H1 (cell line): ENCODE measurements around the gene TNP2. TPM values are rescaled to one million over a fixed set of nuclear protein-coding genes. Genes with fewer than 3 reads are reported as not detected.

Experiments
- CTCF ChIA-PET: fragments of 300-600 bp; sonication (Branson Sonifier 250); formaldehyde crosslinking; loops from one replicate; lab custom pipeline; 2021; ENCODE audit not compliant: partially characterized antibody; lab: Charles Lee
- POLR2A ChIA-PET: fragments of 300-600 bp; sonication (Branson Sonifier 250); formaldehyde crosslinking; loops from one replicate; lab custom pipeline; 2021; ENCODE audit warnings: inconsistent platforms; ENCODE audit not compliant: partially characterized antibody; lab: Charles Lee
- DNase-seq, 2 experiments: peaks; one replicate each; pipeline versions ENCODE4 v3.0.0 to v3.0.0-alpha.2; 2010 to 2022; ENCODE audit warnings: low spot score in 2 of 2, low read depth in 1 of 2, mixed read lengths in 1 of 2
- FAIRE-seq: peaks from 2 replicates; lab custom pipeline; 2011; peaks lifted over from hg19 to GRCh38; lab: Jason Lieb, UNC
- H2AFZ ChIP-seq: 2 replicates; pipeline ENCODE4 v1.8.1; 2012; ENCODE audit warnings: low read length, inconsistent platforms
- H2AK5ac ChIP-seq: 2 replicates; pipeline ENCODE4 v1.6.1; 2013; ENCODE audit warnings: low read depth, low read length
- H2BK120ac ChIP-seq: replicated peaks from 2 replicates; pipeline ENCODE3; 2013; ENCODE audit warnings: low read depth, low read length, inconsistent platforms
- H2BK12ac ChIP-seq: 2 replicates; pipeline ENCODE4 v1.6.1; 2013; ENCODE audit warnings: low read depth, low read length
- H2BK15ac ChIP-seq: 2 replicates; pipeline ENCODE4 v1.6.1; 2013; ENCODE audit warnings: low read length
- H2BK20ac ChIP-seq: 2 replicates; pipeline ENCODE4 v1.6.1; 2013; ENCODE audit warnings: low read length
- H2BK5ac ChIP-seq: 2 replicates; pipeline ENCODE4 v1.6.1; 2013; ENCODE audit warnings: low read depth, low read length
- H3K14ac ChIP-seq: 2 replicates; pipeline ENCODE4 v1.6.1; 2013; ENCODE audit warnings: inconsistent platforms; ENCODE audit not compliant: insufficient read length
- H3K18ac ChIP-seq: 2 replicates; pipeline ENCODE4 v1.6.1; 2013; ENCODE audit warnings: low read length; ENCODE audit errors: extremely low read depth
- H3K23ac ChIP-seq: 2 replicates; pipeline ENCODE4 v1.6.1; 2013; ENCODE audit warnings: inconsistent platforms; ENCODE audit not compliant: insufficient read length
- H3K23me2 ChIP-seq: 2 replicates; pipeline ENCODE4 v1.6.1; 2013; ENCODE audit warnings: low read depth, low read length
- H3K27ac ChIP-seq: 2 replicates; pipeline ENCODE4 v1.6.1; 2011; ENCODE audit warnings: low read depth, low read length, inconsistent platforms
- H3K27me3 ChIP-seq, 4 experiments: replicated peaks in 1 of 4; 1 replicate in 1 of 4; 2 replicates in 3 of 4; pipeline versions ENCODE4 v1.6.1 to v1.8.1; 2011 to 2013; ENCODE audit warnings: low read length in 3 of 4, mild to moderate bottlenecking in 3 of 4, inconsistent platforms in 2 of 4, mixed read lengths in 2 of 4, moderate library complexity in 1 of 4; ENCODE audit not compliant: control insufficient read depth in 3 of 4, insufficient read depth in 3 of 4; ENCODE audit errors: extremely low read depth in 1 of 4
- H3K36me3 ChIP-seq, 4 experiments: 2 replicates each; pipeline versions ENCODE4 v1.6.1 to v1.8.1; 2011 to 2013; ENCODE audit warnings: mild to moderate bottlenecking in 4 of 4, low read length in 3 of 4, moderate library complexity in 2 of 4, control low read depth in 1 of 4, inconsistent platforms in 1 of 4; ENCODE audit not compliant: insufficient read depth in 4 of 4, control insufficient read depth in 2 of 4
- H3K4ac ChIP-seq: replicated peaks from 2 replicates; pipeline ENCODE3; 2013; ENCODE audit warnings: low read length, low read depth, mixed read lengths, inconsistent platforms; ENCODE audit not compliant: insufficient read length
- H3K4me1 ChIP-seq, 4 experiments: replicated peaks in 1 of 4; 1 replicate in 1 of 4; 2 replicates in 3 of 4; pipeline versions ENCODE4 v1.6.1 to v1.8.1; 2011 to 2013; ENCODE audit warnings: low read length in 3 of 4, inconsistent platforms in 2 of 4, mixed read lengths in 1 of 4; ENCODE audit not compliant: insufficient read depth in 4 of 4, control insufficient read depth in 3 of 4
- H3K4me2 ChIP-seq, 2 experiments: 2 replicates each; pipeline versions ENCODE4 v1.6.1 to v1.8.1; 2011 to 2013; ENCODE audit warnings: low read depth in 2 of 2, low read length in 2 of 2, control low read depth in 1 of 2, inconsistent platforms in 1 of 2, mild to moderate bottlenecking in 1 of 2; ENCODE audit not compliant: insufficient read depth in 1 of 2
- H3K4me3 ChIP-seq, 4 experiments: fragments of 200-600, 300-600 bp in 1 of 4; sonication (generic), shearing (Covaris generic), sonication (Bioruptor Twin) in 1 of 4; 2 replicates each; pipeline versions ENCODE4 v1.5.1 to v1.8.1; 2011 to 2016; ENCODE audit warnings: low read length in 4 of 4, low read depth in 3 of 4, control low read depth in 2 of 4, inconsistent platforms in 2 of 4, mild to moderate bottlenecking in 2 of 4, mixed read lengths in 1 of 4, moderate library complexity in 1 of 4; ENCODE audit not compliant: insufficient read depth in 2 of 4; ENCODE audit errors: extremely low read depth in 1 of 4
- H3K56ac ChIP-seq: replicated peaks from 2 replicates; pipeline ENCODE3; 2013; ENCODE audit warnings: low read depth, mild to moderate bottlenecking, mixed read lengths, low read length, inconsistent platforms; ENCODE audit not compliant: insufficient read length
- H3K79me1 ChIP-seq: 2 replicates; pipeline ENCODE4 v1.6.1; 2013; ENCODE audit warnings: low read depth, low read length, control low read depth
- H3K79me2 ChIP-seq, 2 experiments: 2 replicates each; pipeline versions ENCODE4 v1.6.1 to v1.8.1; 2012 to 2013; ENCODE audit warnings: low read length in 2 of 2, mild to moderate bottlenecking in 2 of 2, inconsistent platforms in 1 of 2; ENCODE audit not compliant: insufficient read depth in 2 of 2, control insufficient read depth in 1 of 2
- H3K9ac ChIP-seq, 4 experiments: replicated peaks in 1 of 4; 1 replicate in 1 of 4; 2 replicates in 3 of 4; pipeline versions ENCODE4 v1.6.1 to v1.8.1; 2011 to 2013; ENCODE audit warnings: low read depth in 3 of 4, low read length in 3 of 4, control low read depth in 2 of 4, mild to moderate bottlenecking in 2 of 4, moderate library complexity in 2 of 4, inconsistent platforms in 1 of 4; ENCODE audit errors: extremely low read depth in 1 of 4
- H3K9me3 ChIP-seq, 2 experiments: 2 replicates each; pipeline versions ENCODE4 v1.6.1 to v1.8.1; 2012 to 2013; ENCODE audit warnings: mild to moderate bottlenecking in 2 of 2, moderate library complexity in 2 of 2, control low read depth in 1 of 2, inconsistent platforms in 1 of 2, low read depth in 1 of 2, low read length in 1 of 2, mixed read lengths in 1 of 2; ENCODE audit not compliant: insufficient read depth in 2 of 2
- H4K20me1 ChIP-seq, 2 experiments: replicated peaks in 1 of 2; 2 replicates each; pipeline versions ENCODE3 to v1.8.1; 2011 to 2013; ENCODE audit warnings: inconsistent platforms in 2 of 2, low read length in 2 of 2, mild to moderate bottlenecking in 1 of 2; ENCODE audit not compliant: insufficient read depth in 2 of 2, control insufficient read depth in 1 of 2
- H4K5ac ChIP-seq: 2 replicates; pipeline ENCODE4 v1.6.1; 2013; ENCODE audit warnings: low read length, low read depth, mixed read lengths, inconsistent platforms; ENCODE audit not compliant: insufficient read length
- H4K8ac ChIP-seq: 2 replicates; pipeline ENCODE4 v1.8.0; 2013; ENCODE audit warnings: mild to moderate bottlenecking, moderate library complexity, low read length, inconsistent platforms; ENCODE audit not compliant: insufficient read depth; ENCODE audit errors: extremely low read depth
- H4K91ac ChIP-seq: replicated peaks from 2 replicates; pipeline ENCODE3; 2013; ENCODE audit warnings: low read length, mixed read lengths, inconsistent platforms; ENCODE audit not compliant: insufficient read length
- CHD2 ChIP-seq: IDR thresholded peaks from 2 replicates; pipeline ENCODE4 v1.6.1; 2012; ENCODE audit warnings: low read length, improper control_type of control experiment
- RBBP5 ChIP-seq: IDR thresholded peaks from 2 replicates; pipeline ENCODE4 v1.7.1; 2012; ENCODE audit warnings: low read depth, mild to moderate bottlenecking, inconsistent platforms, low read length, moderate library complexity, borderline replicate concordance
- RNF2 ChIP-seq: fragments of 200-900, 300-1000 bp; sonication (generic); IDR thresholded peaks from 2 replicates; pipeline ENCODE4 v1.7.1; 2016; ENCODE audit warnings: borderline replicate concordance, low read depth, mild to moderate bottlenecking, antibody characterized with exemption, low read length; ENCODE audit not compliant: poor library complexity, severe bottlenecking; ENCODE audit errors: missing control alignments
- WGBS, 2 experiments: shearing (Covaris generic) in 1 of 2; methylation state at CpG; one replicate each; pipeline versions ENCODE4 v1.1.6 to v1.1.7; 2013 to 2015; ENCODE audit warnings: low lambda C conversion rate in 2 of 2, mixed read lengths in 2 of 2, inconsistent platforms in 1 of 2, low coverage in 1 of 2, missing lambda C conversion rate in 1 of 2; ENCODE audit not compliant: insufficient replicate concordance in 2 of 2, insufficient coverage in 1 of 2, insufficient read length in 1 of 2; ENCODE audit errors: extremely low coverage in 1 of 2, missing lambda C conversion rate in 1 of 2; 5-methylcytosine and 5-hydroxymethylcytosine counted together
- polyA plus RNA-seq, 7 experiments: library from polyadenylated mRNA; depleted of rRNA in 3 of 7; stranded (reverse) in 5 of 7; unstranded in 2 of 7; fragments of >200 nt in 5 of 7; fragments of 200-250 nt in 2 of 7; gene quantifications; 1 replicate in 5 of 7; 2 replicates in 1 of 7; 4 replicates in 1 of 7; pipeline versions ENCODE4 v1.2.1 to v1.2.3, GENCODE V29; 2011 to 2013; ENCODE audit warnings: missing spikeins in 2 of 7, mixed read lengths in 2 of 7
- total RNA-seq: library from RNA; stranded (reverse); fragmentation: NEBNext Ultra II Directional; extraction: Animal tissue kit (Norgen Biotek cat#: 25700); gene quantifications from 2 replicates; pipeline ENCODE4 v1.2.1, GENCODE V29; 2021

TNP2 gene
- total and polyA plus RNA-seq, 2 of the 8 experiments (the other 6 are each of a cell fraction or from before 2014, with no cell fraction given): not detected

DNA sequence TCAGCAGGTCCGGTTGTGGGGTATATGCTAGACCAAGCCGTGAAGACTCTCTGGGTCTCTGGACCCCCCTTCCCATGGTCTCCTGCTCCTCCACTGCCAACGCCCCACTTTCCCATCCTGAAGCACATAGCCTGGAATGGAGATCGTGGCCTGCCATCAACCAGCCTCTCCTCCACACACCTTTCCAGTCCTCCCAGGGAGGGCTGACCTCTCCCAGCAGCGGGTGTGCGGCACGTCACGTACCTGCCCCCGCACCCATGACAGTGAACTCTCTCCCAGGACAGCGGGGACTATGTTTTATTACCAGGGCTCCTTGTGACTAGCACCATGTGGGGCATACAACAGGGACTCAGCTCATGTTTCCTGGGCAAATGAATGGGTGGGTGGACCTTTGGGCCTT, 2.5 kb upstream of the TNP2 start:
- no peak overlapping the region for H2AFZ ChIP-seq
- peaks cover 0 to 5% (median 0%) of the 10 kb centered on the region in 4 experiments; a peak in 2 of 7 replicates for H3K4me1 ChIP-seq
- no peak overlapping the region for H3K23ac ChIP-seq
- CTCF ChIA-PET: interaction anchor here (0.6 to 8.1 kb wide), 6 partner anchors 14 to 836 kb away, joined by 3 to 79 read pairs (median 4); partner anchors contain the start of gene SOCS1
- FAIRE-seq (no peak), DNase-seq (no peak)
- no peak overlapping the region for H3K9ac ChIP-seq
- H2BK20ac ChIP-seq: no peak overlapping the region
- no peak overlapping the region for H3K18ac ChIP-seq
- H3K9me3 ChIP-seq: no peaks in the 10 kb centered on the region
- no peak overlapping the region for H4K5ac ChIP-seq
- no peaks in the 10 kb centered on the region for H3K79me2 ChIP-seq
- H2AK5ac ChIP-seq: no peak overlapping the region
- H2BK120ac ChIP-seq: no peak overlapping the region
- TF ChIP-seq RNF2 (no peak), RBBP5 (no peak), CHD2 (no peak)
- no peak overlapping the region for H2BK15ac ChIP-seq
- H3K4ac ChIP-seq: no peak overlapping the region
- H3K36me3 ChIP-seq: no peaks in the 10 kb centered on the region
- H3K23me2 ChIP-seq: no peaks in the 10 kb centered on the region; the same call in 1 of the 2 replicates
- no peak overlapping the region for H3K27ac ChIP-seq
- H2BK5ac ChIP-seq: no peak overlapping the region
- no peaks in the 10 kb centered on the region for H3K79me1 ChIP-seq
- no peak overlapping the region for H3K14ac ChIP-seq
- no peak overlapping the region for H4K8ac ChIP-seq
- no peak overlapping the region for H3K4me2 ChIP-seq
- no peak overlapping the region for H3K56ac ChIP-seq
- H4K20me1 ChIP-seq: no peaks in the 10 kb centered on the region
- no peak overlapping the region for H4K91ac ChIP-seq
- H3K4me3 ChIP-seq: no peak overlapping the region
- H3K27me3 ChIP-seq: no peaks in the 10 kb centered on the region
- WGBS, 2 experiments: 95% methylated on average over 10 of the region's 10 CpGs; no CpG with 5 or more reads in 1 of the 2 experiments
- POLR2A ChIA-PET: interaction anchor here (1.2 kb wide), 1 partner anchor 37 kb away, joined by 3 read pairs; no protein-coding TSS in a partner anchor
- 0 out of 2 replicates have a peak overlapping the region, but pooled peaks have one; percentile 39 for H2BK12ac ChIP-seq
